HepG2 (cell line): ENCODE measurements around the gene IFI35. TPM values are rescaled to one million over a fixed set of nuclear protein-coding genes. Genes with fewer than 3 reads are reported as not detected.

Experiments used
- ELF3 ChIP-seq: IDR thresholded peaks from 2 replicates; pipeline ENCODE4 v1.6.1; 2016; ENCODE audit warnings: missing genetic modification reagents, missing compliant biosample characterization
- HNRNPUL1 ChIP-seq: fragments of 200-400 bp; formaldehyde crosslinking; IDR thresholded peaks from 2 replicates; pipeline ENCODE4 v1.6.1; 2017; ENCODE audit warnings: low read depth, mild to moderate bottlenecking, low read length, moderate library complexity
- MAF1 ChIP-seq: sonication (generic); formaldehyde crosslinking; IDR thresholded peaks from 2 replicates; pipeline ENCODE4 v1.5.0; 2020; ENCODE audit warnings: missing genetic modification reagents, borderline replicate concordance
- PAX8 ChIP-seq: sonication (generic); formaldehyde crosslinking; IDR thresholded peaks from 2 replicates; pipeline ENCODE4 v1.8.0; 2022; ENCODE audit warnings: mild to moderate bottlenecking, missing genetic modification reagents, borderline replicate concordance
- SIX1 ChIP-seq: sonication (generic); formaldehyde crosslinking; IDR thresholded peaks from 2 replicates; pipeline ENCODE4 v1.4.0; 2020; ENCODE audit warnings: missing genetic modification reagents, borderline replicate concordance
- ZMAT3 ChIP-seq: sonication (generic); formaldehyde crosslinking; conservative IDR thresholded peaks from 2 replicates; pipeline ENCODE4 v1.7.0; 2021; ENCODE audit warnings: missing genetic modification reagents
- ZNF30 ChIP-seq: sonication (generic); formaldehyde crosslinking; IDR thresholded peaks from 2 replicates; pipeline ENCODE4 v1.5.0; 2020; ENCODE audit warnings: mild to moderate bottlenecking, missing genetic modification reagents
- ZNF451 ChIP-seq: sonication (generic); formaldehyde crosslinking; IDR thresholded peaks from 2 replicates; pipeline ENCODE4 v1.5.0; 2020; ENCODE audit warnings: mild to moderate bottlenecking, missing genetic modification reagents
- ZNF501 ChIP-seq: sonication (generic); formaldehyde crosslinking; IDR thresholded peaks from 2 replicates; pipeline ENCODE4 v1.5.1; 2020; ENCODE audit warnings: mild to moderate bottlenecking, moderate library complexity, missing genetic modification reagents
- ZNF672 ChIP-seq: sonication (generic); formaldehyde crosslinking; IDR thresholded peaks from 2 replicates; pipeline ENCODE4 v1.8.1; 2022; ENCODE audit warnings: missing genetic modification reagents
- ZNF713 ChIP-seq: sonication (generic); formaldehyde crosslinking; IDR thresholded peaks from 2 replicates; pipeline ENCODE4 v1.4.0; 2020; ENCODE audit warnings: mild to moderate bottlenecking, missing genetic modification reagents
- ZNF768 ChIP-seq: sonication (generic); formaldehyde crosslinking; IDR thresholded peaks from 2 replicates; pipeline ENCODE4 v1.4.0; 2020; ENCODE audit warnings: missing genetic modification reagents
- polyA plus RNA-seq, 8 experiments: library from polyadenylated mRNA; depleted of rRNA in 3 of 8; stranded (reverse) in 7 of 8; unstranded in 1 of 8; fragments of >200 nt; fragmentation: Illumina TruSeq in 4 of 8; extraction: Trizol in 4 of 8; gene quantifications; 2 replicates each; pipeline versions ENCODE4 v1.2.1 to v1.2.3, GENCODE V29; 2011 to 2016; ENCODE audit warnings: low read depth in 4 of 8, missing spikeins in 1 of 8, mixed read lengths in 1 of 8; ENCODE audit not compliant: insufficient read depth in 1 of 8
- total RNA-seq, 5 experiments: library from RNA; depleted of rRNA; stranded (reverse); fragments of >200 nt; fragmentation: Illumina TruSeq; extraction: Trizol; gene quantifications; 2 replicates each; pipeline ENCODE4 v1.2.3, GENCODE V29; 2016; ENCODE audit warnings: low read depth in 1 of 5
- TF ChIP-seq, protein P1 (sequence below): IDR thresholded peaks from 2 replicates; pipeline ENCODE4 v1.6.1; 2016; ENCODE audit warnings: mild to moderate bottlenecking
- TF ChIP-seq, protein P2 (sequence below): sonication (generic); formaldehyde crosslinking; IDR thresholded peaks from 2 replicates; pipeline ENCODE4 v1.5.1; 2020; ENCODE audit warnings: missing genetic modification reagents, mild to moderate bottlenecking, borderline replicate concordance
- TF ChIP-seq, protein P3 (sequence below): sonication (generic); formaldehyde crosslinking; IDR thresholded peaks from 2 replicates; pipeline ENCODE4 v1.4.0; 2020; ENCODE audit warnings: mild to moderate bottlenecking, missing genetic modification reagents
- TF ChIP-seq, protein P4 (sequence below): sonication (generic); formaldehyde crosslinking; IDR thresholded peaks from 2 replicates; pipeline ENCODE4 v1.4.0; 2020; ENCODE audit warnings: low read depth, mild to moderate bottlenecking, missing genetic modification reagents
- TF ChIP-seq, protein P5 (sequence below): sonication (generic); formaldehyde crosslinking; IDR thresholded peaks from 2 replicates; pipeline ENCODE4 v1.4.0; 2020; ENCODE audit warnings: missing genetic modification reagents

Gene IFI35
- total and polyA plus RNA-seq, 2 of the 13 experiments (the other 11 are each of a cell fraction or from before 2014, with no cell fraction given): 28.9 to 38.1 TPM

DNA sequence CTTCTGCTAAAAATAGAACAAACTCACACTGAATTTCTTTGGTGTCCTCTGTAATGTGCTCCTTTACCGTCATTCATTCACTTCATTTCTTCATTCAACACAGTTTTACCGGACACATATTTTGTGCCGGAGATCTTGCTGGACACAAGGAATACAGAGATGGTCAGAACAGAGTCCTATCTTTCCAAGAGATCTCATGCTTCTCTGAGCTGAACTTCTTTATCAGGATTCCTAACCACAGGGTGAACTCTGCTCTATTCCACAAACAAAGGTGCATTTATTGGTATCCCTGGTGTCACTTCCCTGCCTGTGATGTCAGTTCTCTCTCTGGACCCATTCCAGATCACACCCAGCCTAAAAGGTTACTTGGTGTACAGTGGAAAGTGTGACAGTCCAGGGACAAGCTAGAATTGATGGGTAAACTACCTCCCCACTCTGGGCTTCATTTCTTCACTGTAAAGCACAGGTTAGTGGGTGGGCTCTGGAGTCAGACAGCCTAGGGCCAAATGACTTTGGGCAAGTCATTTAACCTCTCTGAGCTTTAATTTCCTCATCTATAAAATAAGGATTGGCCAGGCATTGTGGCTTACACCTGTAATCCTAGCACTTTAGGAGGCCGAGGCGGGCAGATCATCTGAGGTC is 4.2 kb downstream of the IFI35 start (continued):
- TF ChIP-seq, protein P1, sequence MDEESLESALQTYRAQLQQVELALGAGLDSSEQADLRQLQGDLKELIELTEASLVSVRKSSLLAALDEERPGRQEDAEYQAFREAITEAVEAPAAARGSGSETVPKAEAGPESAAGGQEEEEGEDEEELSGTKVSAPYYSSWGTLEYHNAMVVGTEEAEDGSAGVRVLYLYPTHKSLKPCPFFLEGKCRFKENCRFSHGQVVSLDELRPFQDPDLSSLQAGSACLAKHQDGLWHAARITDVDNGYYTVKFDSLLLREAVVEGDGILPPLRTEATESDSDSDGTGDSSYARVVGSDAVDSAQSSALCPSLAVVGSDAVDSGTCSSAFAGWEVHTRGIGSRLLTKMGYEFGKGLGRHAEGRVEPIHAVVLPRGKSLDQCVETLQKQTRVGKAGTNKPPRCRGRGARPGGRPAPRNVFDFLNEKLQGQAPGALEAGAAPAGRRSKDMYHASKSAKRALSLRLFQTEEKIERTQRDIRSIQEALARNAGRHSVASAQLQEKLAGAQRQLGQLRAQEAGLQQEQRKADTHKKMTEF: peak; percentile 85
- TF ChIP-seq ZNF451 (CRISPR knock-in tag): peak; percentile 50; the same call in 1 of the 2 replicates
- no peak for TF ChIP-seq HNRNPUL1
- TF ChIP-seq PAX8 (CRISPR knock-in tag): no peak
- TF ChIP-seq ZNF672 (CRISPR knock-in tag): no peak
- no peak for TF ChIP-seq ZMAT3 (CRISPR knock-in tag)
- no peak for TF ChIP-seq ZNF501 (CRISPR knock-in tag)
- no peak for TF ChIP-seq ZNF713 (CRISPR knock-in tag)
- TF ChIP-seq SIX1: peak; percentile 57; the same call in 1 of the 2 replicates
- TF ChIP-seq ZNF30 (CRISPR knock-in tag): no peak
- TF ChIP-seq, protein P2, sequence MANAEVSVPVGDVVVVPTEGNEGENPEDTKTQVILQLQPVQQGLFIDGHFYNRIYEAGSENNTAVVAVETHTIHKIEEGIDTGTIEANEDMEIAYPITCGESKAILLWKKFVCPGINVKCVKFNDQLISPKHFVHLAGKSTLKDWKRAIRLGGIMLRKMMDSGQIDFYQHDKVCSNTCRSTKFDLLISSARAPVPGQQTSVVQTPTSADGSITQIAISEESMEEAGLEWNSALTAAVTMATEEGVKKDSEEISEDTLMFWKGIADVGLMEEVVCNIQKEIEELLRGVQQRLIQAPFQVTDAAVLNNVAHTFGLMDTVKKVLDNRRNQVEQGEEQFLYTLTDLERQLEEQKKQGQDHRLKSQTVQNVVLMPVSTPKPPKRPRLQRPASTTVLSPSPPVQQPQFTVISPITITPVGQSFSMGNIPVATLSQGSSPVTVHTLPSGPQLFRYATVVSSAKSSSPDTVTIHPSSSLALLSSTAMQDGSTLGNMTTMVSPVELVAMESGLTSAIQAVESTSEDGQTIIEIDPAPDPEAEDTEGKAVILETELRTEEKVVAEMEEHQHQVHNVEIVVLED (CRISPR knock-in tag): no peak
- TF ChIP-seq, protein P3, sequence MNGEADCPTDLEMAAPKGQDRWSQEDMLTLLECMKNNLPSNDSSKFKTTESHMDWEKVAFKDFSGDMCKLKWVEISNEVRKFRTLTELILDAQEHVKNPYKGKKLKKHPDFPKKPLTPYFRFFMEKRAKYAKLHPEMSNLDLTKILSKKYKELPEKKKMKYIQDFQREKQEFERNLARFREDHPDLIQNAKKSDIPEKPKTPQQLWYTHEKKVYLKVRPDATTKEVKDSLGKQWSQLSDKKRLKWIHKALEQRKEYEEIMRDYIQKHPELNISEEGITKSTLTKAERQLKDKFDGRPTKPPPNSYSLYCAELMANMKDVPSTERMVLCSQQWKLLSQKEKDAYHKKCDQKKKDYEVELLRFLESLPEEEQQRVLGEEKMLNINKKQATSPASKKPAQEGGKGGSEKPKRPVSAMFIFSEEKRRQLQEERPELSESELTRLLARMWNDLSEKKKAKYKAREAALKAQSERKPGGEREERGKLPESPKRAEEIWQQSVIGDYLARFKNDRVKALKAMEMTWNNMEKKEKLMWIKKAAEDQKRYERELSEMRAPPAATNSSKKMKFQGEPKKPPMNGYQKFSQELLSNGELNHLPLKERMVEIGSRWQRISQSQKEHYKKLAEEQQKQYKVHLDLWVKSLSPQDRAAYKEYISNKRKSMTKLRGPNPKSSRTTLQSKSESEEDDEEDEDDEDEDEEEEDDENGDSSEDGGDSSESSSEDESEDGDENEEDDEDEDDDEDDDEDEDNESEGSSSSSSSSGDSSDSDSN (CRISPR knock-in tag): 0 out of 2 replicates have a peak, but pooled peaks have one; percentile 60
- TF ChIP-seq, protein P4, sequence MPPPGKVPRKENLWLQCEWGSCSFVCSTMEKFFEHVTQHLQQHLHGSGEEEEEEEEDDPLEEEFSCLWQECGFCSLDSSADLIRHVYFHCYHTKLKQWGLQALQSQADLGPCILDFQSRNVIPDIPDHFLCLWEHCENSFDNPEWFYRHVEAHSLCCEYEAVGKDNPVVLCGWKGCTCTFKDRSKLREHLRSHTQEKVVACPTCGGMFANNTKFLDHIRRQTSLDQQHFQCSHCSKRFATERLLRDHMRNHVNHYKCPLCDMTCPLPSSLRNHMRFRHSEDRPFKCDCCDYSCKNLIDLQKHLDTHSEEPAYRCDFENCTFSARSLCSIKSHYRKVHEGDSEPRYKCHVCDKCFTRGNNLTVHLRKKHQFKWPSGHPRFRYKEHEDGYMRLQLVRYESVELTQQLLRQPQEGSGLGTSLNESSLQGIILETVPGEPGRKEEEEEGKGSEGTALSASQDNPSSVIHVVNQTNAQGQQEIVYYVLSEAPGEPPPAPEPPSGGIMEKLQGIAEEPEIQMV (CRISPR knock-in tag): no peak
- TF ChIP-seq ZNF768: no peak
- TF ChIP-seq MAF1 (CRISPR knock-in tag): no peak
- peak; percentile 81 for TF ChIP-seq ELF3 (CRISPR knock-in tag)
- TF ChIP-seq, protein P5, sequence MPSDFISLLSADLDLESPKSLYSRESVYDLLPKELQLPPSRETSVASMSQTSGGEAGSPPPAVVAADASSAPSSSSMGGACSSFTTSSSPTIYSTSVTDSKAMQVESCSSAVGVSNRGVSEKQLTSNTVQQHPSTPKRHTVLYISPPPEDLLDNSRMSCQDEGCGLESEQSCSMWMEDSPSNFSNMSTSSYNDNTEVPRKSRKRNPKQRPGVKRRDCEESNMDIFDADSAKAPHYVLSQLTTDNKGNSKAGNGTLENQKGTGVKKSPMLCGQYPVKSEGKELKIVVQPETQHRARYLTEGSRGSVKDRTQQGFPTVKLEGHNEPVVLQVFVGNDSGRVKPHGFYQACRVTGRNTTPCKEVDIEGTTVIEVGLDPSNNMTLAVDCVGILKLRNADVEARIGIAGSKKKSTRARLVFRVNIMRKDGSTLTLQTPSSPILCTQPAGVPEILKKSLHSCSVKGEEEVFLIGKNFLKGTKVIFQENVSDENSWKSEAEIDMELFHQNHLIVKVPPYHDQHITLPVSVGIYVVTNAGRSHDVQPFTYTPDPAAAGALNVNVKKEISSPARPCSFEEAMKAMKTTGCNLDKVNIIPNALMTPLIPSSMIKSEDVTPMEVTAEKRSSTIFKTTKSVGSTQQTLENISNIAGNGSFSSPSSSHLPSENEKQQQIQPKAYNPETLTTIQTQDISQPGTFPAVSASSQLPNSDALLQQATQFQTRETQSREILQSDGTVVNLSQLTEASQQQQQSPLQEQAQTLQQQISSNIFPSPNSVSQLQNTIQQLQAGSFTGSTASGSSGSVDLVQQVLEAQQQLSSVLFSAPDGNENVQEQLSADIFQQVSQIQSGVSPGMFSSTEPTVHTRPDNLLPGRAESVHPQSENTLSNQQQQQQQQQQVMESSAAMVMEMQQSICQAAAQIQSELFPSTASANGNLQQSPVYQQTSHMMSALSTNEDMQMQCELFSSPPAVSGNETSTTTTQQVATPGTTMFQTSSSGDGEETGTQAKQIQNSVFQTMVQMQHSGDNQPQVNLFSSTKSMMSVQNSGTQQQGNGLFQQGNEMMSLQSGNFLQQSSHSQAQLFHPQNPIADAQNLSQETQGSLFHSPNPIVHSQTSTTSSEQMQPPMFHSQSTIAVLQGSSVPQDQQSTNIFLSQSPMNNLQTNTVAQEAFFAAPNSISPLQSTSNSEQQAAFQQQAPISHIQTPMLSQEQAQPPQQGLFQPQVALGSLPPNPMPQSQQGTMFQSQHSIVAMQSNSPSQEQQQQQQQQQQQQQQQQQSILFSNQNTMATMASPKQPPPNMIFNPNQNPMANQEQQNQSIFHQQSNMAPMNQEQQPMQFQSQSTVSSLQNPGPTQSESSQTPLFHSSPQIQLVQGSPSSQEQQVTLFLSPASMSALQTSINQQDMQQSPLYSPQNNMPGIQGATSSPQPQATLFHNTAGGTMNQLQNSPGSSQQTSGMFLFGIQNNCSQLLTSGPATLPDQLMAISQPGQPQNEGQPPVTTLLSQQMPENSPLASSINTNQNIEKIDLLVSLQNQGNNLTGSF (CRISPR knock-in tag): no peak
